IMR-90 (cell line): ENCODE data around the gene LRRC75B. TPM values are rescaled to one million over a fixed set of nuclear protein-coding genes. Genes with fewer than 3 reads are reported as not detected.
"Not testable (repeated sequence)": the region's sequence is repeated elsewhere in the genome, so short reads cannot be mapped to it uniquely, and the experiment has no call there.

Source experiments
- ATAC-seq: fragments of 200-7000 bp; cut with Tn5 transposase; 2 replicates; pipeline ENCODE4 v1.9.1; 2020; ENCODE audit warnings: low read depth, mild to moderate bottlenecking, moderate library complexity
- BruUV-seq: library from RNA; stranded (reverse); fragments of 400-500 nt; replicated peaks from 2 replicates; lab custom pipeline; 2021; lab: Mats Ljungman, UMichigan
- CTCF ChIA-PET: fragments of 300-600 bp; formaldehyde crosslinking; extraction: SDS; loops from one replicate; lab custom pipeline; 2021; ENCODE audit warnings: antibody characterized with exemption; lab: Yijun Ruan, JAX
- POLR2A ChIA-PET: fragments of 300-600 bp; sonication (Branson Sonifier 250); formaldehyde crosslinking; loops from one replicate; lab custom pipeline; 2022; ENCODE audit warnings: antibody characterized with exemption; ENCODE audit not compliant: unreplicated experiment; lab: Charles Lee
- DNase-seq: peaks from one replicate; pipeline ENCODE4 v3.0.0; 2013
- H2AFZ ChIP-seq: replicated peaks from 2 replicates; pipeline ENCODE3; 2013; ENCODE audit warnings: low read length, mild to moderate bottlenecking; ENCODE audit not compliant: poor library complexity
- H2AK5ac ChIP-seq: 2 replicates; pipeline ENCODE4 v1.6.1; 2013; ENCODE audit warnings: low read depth, low read length, inconsistent platforms
- H2AK9ac ChIP-seq: replicated peaks from 2 replicates; pipeline ENCODE3; 2013; ENCODE audit warnings: mild to moderate bottlenecking, low read depth, low read length, moderate library complexity; ENCODE audit not compliant: poor library complexity
- H2BK120ac ChIP-seq: 2 replicates; pipeline ENCODE4 v1.6.1; 2013; ENCODE audit warnings: low read depth, low read length, inconsistent platforms
- H2BK15ac ChIP-seq: 3 replicates; pipeline ENCODE4 v1.6.1; 2013; ENCODE audit warnings: low read depth, low read length, inconsistent platforms
- H2BK20ac ChIP-seq: 2 replicates; pipeline ENCODE4 v1.6.1; 2013; ENCODE audit warnings: low read depth, mild to moderate bottlenecking, inconsistent platforms, low read length, moderate library complexity
- H2BK5ac ChIP-seq: 2 replicates; pipeline ENCODE4 v1.6.1; 2013; ENCODE audit warnings: mild to moderate bottlenecking, low read depth, low read length, inconsistent platforms; ENCODE audit not compliant: poor library complexity, severe bottlenecking
- H3K14ac ChIP-seq: replicated peaks from 2 replicates; pipeline ENCODE4 v1.6.1; 2013; ENCODE audit warnings: low read depth, low read length, inconsistent platforms
- H3K18ac ChIP-seq: 2 replicates; pipeline ENCODE4 v1.6.1; 2013; ENCODE audit warnings: low read depth, low read length, control low read depth
- H3K23ac ChIP-seq: 2 replicates; pipeline ENCODE4 v1.6.1; 2013; ENCODE audit warnings: low read depth, low read length, inconsistent platforms
- H3K27ac ChIP-seq: 2 replicates; pipeline ENCODE4 v1.5.1; 2013; ENCODE audit warnings: mild to moderate bottlenecking, control low read depth, low read length; ENCODE audit not compliant: insufficient read depth
- H3K27me3 ChIP-seq: 2 replicates; pipeline ENCODE4 v1.6.1; 2013; ENCODE audit warnings: low read length; ENCODE audit not compliant: control insufficient read depth, insufficient read depth
- H3K36me3 ChIP-seq: 2 replicates; pipeline ENCODE4 v1.6.1; 2013; ENCODE audit warnings: low read length, mixed read lengths; ENCODE audit not compliant: control insufficient read depth, insufficient read depth
- H3K4ac ChIP-seq: 2 replicates; pipeline ENCODE4 v1.6.1; 2013; ENCODE audit warnings: low read depth, low read length, inconsistent platforms
- H3K4me1 ChIP-seq: 2 replicates; pipeline ENCODE4 v1.6.1; 2013; ENCODE audit warnings: low read length, mixed read lengths; ENCODE audit not compliant: control insufficient read depth, insufficient read depth
- H3K4me2 ChIP-seq: 2 replicates; pipeline ENCODE4 v1.6.1; 2013; ENCODE audit warnings: low read depth, mild to moderate bottlenecking, control low read depth, low read length, moderate library complexity
- H3K4me3 ChIP-seq: 2 replicates; pipeline ENCODE4 v1.5.1; 2013; ENCODE audit warnings: low read depth, mild to moderate bottlenecking, control low read depth, low read length, moderate library complexity; ENCODE audit not compliant: insufficient read depth
- H3K56ac ChIP-seq: 2 replicates; pipeline ENCODE4 v1.6.1; 2013; ENCODE audit warnings: low read length, inconsistent platforms; ENCODE audit not compliant: insufficient read depth; ENCODE audit errors: extremely low read depth
- H3K79me1 ChIP-seq, 2 experiments: 2 replicates each; pipeline ENCODE4 v1.6.1; 2013; ENCODE audit warnings: low read length in 2 of 2, inconsistent platforms in 1 of 2, low read depth in 1 of 2
- H3K9ac ChIP-seq: 2 replicates; pipeline ENCODE4 v1.6.1; 2013; ENCODE audit warnings: low read depth, low read length, control low read depth
- H3K9me1 ChIP-seq: 2 replicates; pipeline ENCODE4 v1.6.1; 2013; ENCODE audit warnings: low read length, inconsistent platforms; ENCODE audit not compliant: insufficient read depth
- H3K9me3 ChIP-seq: 2 replicates; pipeline ENCODE4 v1.6.1; 2013; ENCODE audit warnings: low read length; ENCODE audit not compliant: control insufficient read depth, insufficient read depth
- H4K20me1 ChIP-seq: 2 replicates; pipeline ENCODE4 v1.6.1; 2013; ENCODE audit warnings: low read length, inconsistent platforms; ENCODE audit not compliant: insufficient read depth
- H4K5ac ChIP-seq: 2 replicates; pipeline ENCODE4 v1.6.1; 2013; ENCODE audit warnings: mild to moderate bottlenecking, low read depth, low read length, control low read depth
- H4K8ac ChIP-seq, 2 experiments: 2 replicates each; pipeline ENCODE4 v1.6.1; 2013; ENCODE audit warnings: low read depth in 2 of 2, low read length in 2 of 2, control low read depth in 1 of 2, inconsistent platforms in 1 of 2
- H4K91ac ChIP-seq: 2 replicates; pipeline ENCODE4 v1.6.1; 2013; ENCODE audit warnings: low read depth, low read length, inconsistent platforms; ENCODE audit not compliant: insufficient read depth
- WGBS, 2 experiments: methylation state at CpG; one replicate each; pipeline versions ENCODE4 v1.1.5 to v1.1.7; 2013; ENCODE audit warnings: missing lambda C conversion rate in 2 of 2; ENCODE audit not compliant: insufficient read length in 1 of 2; ENCODE audit errors: extremely low coverage in 2 of 2; 5-methylcytosine and 5-hydroxymethylcytosine counted together
- dilution Hi-C: fragments of 300-500 bp; cut with HindIII; formaldehyde crosslinking; loops from one replicate; pipeline ENCODE4 v1.14.3; 2018; ENCODE audit warnings: low sequenced_read_pairs; ENCODE audit not compliant: unreplicated experiment
- in situ Hi-C: fragments of 300-500 bp; cut with MboI; formaldehyde crosslinking; loops from 3 replicates; pipeline ENCODE4 v1.14.3; 2019; ENCODE audit warnings: low sequenced_read_pairs, inconsistent platforms, mixed read lengths
- intact Hi-C: fragments of 100-400 bp; cut with micrococcal nuclease; formaldehyde crosslinking; loops from 2 replicates; pipeline ENCODE4 v1.10.0; 2022
- polyA plus RNA-seq, 3 experiments: library from polyadenylated mRNA; depleted of rRNA; stranded (reverse); fragments of >200 nt; gene quantifications; 2 replicates each; pipeline ENCODE4 v1.2.3, GENCODE V29; 2012; ENCODE audit warnings: low replicate concordance in 1 of 3
- total RNA-seq: library from RNA; depleted of rRNA; stranded (reverse); fragments of >200 nt; gene quantifications from 2 replicates; pipeline ENCODE4 v1.2.3, GENCODE V29; 2012

The LRRC75B gene
- total and polyA plus RNA-seq, 2 of the 4 experiments (the other 2 are of a cell fraction) = 1.6 to 10.7 TPM

- H3K27me3 ChIP-seq, H3K14ac ChIP-seq, H2AK9ac ChIP-seq, H3K79me1 ChIP-seq, intact Hi-C loops, H3K4me2 ChIP-seq, H4K5ac ChIP-seq, ATAC-seq, H3K56ac ChIP-seq, H3K9me1 ChIP-seq, H3K18ac ChIP-seq, H3K36me3 ChIP-seq, H3K23ac ChIP-seq, H2AK5ac ChIP-seq, CTCF ChIA-PET, H4K91ac ChIP-seq, H3K27ac ChIP-seq, DNase-seq, H3K4me3 ChIP-seq, H3K9me3 ChIP-seq, H3K4ac ChIP-seq, BruUV-seq, dilution Hi-C loops, H2AFZ ChIP-seq, H3K9ac ChIP-seq, H3K4me1 ChIP-seq, H4K8ac ChIP-seq, H2BK120ac ChIP-seq, in situ Hi-C loops, H4K20me1 ChIP-seq, H2BK5ac ChIP-seq, H2BK15ac ChIP-seq, H2BK20ac ChIP-seq, POLR2A ChIA-PET: not testable (repeated sequence)
- WGBS, 2 experiments = no CpG with 5 or more reads among the region's 6 CpGs
Measured at GRCh38 chr22:24608327-24608726, 15.5 kb upstream of the LRRC75B start.
